ENCODE results near the gene TMOD1.
"Not testable (repeated sequence)": the region's sequence is repeated elsewhere in the genome, so short reads cannot be mapped to it uniquely, and the experiment has no call there.

TMOD1 gene

DNA sequence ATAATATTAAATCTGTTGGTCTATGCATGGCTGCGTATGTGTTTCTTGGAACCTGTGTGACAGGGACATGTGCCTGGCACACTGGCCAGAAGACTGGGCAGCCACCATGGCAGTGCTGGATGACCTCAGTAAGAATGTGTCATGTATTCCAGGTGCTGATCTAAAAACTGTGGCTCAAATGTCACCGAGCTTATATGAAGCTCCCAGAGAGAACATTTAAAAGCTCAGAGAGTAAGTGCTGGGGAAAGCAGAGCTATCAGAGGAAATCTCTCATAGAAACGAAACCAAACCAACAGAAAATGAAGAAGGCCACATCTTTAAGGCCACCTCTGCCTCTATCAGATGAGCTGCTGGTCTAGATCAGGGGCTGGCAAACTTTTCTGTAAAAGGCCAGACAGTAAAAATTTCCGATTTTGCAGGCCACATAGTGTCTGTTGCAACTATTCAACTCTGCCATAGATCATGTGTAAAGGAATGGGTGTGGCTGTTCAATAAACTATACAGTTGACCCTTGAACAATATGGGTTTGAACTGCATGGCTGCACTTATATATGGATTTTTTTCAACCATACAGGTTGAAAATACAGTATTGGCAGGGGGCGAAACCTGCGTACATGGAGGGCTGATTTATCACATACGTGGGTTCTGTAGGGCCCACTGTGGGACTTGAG is 99.9 kb downstream of the TMOD1 start:
- DNase-seq, result no peak

DNA sequence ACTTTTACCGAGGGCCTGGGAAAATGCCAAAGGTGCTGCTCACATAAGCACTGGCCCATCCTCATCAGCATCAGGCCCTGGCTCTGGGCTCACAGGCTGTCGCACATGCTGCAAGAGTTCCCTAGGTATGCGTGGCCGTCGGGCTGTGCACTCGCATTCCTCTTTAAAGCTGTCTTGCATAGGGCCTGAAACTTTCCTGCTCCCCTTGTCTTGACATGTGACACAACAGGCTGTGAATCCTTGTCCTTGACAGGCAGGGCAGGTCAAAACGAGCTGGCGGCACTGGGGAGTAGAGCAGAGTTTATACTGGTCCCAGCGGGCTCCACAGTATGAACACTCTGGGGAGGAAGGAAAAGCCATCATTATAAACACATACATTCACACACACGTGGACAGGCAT is 101.0 kb downstream of the TMOD1 start:
- DNase-seq, result no peak

DNA sequence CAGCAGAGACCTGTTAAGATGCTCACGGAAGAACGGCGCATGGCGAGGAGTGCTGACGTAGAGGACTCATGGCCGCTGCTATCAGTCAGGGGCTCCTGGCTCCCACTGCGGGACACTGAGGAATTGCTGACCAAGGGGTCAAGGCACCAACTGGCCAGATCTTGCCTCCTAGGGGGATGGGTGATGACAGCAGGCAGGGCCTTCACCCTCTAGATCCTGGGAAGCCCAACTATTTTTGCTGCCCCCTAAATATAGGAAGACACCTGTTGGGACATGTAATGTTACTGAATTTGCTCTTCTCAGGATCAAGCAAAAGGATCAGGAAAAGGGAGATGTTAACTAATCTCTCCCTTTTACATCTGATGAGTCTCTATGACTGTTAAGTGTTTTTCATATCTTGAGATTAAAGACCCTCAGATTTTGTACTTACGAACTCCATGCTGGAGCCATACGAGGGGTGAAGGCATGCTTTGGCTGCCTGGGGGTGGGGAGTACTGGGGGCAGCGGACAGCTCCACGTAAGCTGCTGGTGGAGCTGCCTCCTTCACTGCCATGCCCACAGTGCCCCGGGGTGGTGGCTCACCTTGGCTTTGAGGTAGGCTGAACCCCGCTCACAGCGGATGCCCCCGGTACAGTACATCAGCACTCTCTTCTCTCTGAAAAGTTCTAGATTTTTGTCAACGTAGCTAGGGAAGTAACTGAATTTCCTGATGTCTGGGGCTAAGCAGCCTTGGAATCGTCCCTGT is 103.6 kb downstream of the TMOD1 start:
- no peak for DNase-seq

DNA sequence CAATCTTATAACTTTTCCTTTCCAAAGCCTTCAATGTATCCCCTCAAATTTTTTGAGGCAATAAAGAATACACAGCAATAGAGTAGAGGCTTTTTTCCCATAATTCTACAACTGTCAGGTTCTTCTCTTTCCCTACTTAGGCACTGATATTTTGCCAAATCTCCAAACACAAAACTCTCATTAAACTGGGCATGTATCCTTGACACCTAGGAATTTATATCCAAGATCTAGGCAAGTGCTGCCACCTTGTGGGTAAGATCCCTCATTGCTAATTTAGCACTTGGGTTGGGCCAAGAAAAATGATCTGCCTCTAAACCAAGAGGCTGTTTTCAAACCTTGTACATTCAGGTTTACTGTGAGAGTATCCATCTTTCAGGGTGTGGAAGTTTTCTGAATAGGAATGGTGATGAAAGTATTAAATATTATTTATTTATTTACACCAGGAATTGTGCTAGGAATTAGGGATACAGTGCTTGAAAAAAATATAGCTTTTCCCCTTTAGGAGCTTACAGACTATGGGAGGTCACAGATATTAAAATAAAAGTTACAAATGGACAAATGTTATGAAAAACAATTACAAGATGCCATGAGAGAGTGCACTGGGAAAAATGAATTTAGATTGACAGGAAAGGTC is 114.1 kb downstream of the TMOD1 start:
- peak; percentile 63 for DNase-seq

DNA sequence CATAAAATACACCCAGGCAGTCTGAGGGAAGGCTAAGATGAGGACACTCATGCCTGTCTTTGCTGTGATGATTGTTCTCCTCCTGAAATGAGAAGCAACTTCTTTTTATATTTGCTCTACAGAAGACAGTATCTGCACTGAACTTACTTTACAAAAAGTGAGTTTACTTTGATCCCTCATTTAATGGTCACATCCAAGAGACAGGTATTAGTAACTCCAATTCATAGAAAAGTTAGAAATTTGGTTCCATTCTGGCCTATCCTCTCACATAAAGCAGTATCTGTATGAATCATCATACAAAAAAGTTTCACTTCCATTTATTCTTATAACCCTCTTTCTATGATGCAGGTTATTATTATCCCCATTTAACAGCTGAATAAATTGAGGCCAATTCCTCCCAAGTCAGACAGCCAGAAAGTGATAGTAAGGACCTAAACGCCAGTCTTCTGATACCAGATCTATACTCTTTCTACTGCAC is 116.5 kb downstream of the TMOD1 start:
- no peak for DNase-seq

DNA sequence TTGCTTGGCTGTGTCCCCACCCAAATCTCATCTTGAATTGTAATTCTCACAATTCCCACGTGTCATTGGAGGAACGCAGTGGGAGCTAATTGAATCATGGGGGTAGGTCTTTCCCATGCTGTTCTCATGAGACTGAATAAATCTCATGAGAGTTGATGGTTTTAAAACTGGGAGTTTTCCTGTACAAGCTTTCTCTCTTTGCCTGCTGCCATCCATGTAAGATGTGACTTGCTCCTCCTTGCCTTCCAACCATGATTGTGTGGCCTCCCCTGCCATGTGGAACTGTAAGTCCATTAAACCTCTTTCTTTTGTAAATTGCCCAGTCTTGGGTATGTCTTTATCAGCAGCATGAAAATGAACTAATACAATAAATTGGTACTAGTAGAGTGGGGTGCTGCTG is 118.6 kb downstream of the TMOD1 start:
- DNase-seq, result not testable (repeated sequence)

- not testable (repeated sequence) for DNase-seq
Measured at GRCh38 chr9:97622483-97622882, 121.0 kb downstream of the TMOD1 start.

DNA sequence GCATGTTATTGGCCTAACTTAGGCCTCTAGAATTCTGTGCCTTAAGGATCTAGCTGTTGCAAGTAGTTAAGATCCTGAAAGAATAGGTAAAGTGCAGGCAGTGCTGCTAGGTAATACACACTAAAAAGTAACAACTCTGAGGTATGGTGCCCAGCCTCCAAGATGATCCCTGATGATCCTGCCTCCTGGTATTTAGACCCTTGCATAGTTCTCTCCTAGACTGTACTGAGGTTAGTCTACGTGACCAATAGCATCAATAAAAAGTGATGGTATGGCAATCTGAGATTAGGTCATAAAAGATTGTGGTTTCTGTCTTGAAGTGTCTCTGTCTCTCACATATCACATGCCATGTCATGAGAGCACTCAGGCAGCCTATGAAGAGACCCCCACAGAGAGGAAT is 122.5 kb downstream of the TMOD1 start:
- no peak for DNase-seq

DNA sequence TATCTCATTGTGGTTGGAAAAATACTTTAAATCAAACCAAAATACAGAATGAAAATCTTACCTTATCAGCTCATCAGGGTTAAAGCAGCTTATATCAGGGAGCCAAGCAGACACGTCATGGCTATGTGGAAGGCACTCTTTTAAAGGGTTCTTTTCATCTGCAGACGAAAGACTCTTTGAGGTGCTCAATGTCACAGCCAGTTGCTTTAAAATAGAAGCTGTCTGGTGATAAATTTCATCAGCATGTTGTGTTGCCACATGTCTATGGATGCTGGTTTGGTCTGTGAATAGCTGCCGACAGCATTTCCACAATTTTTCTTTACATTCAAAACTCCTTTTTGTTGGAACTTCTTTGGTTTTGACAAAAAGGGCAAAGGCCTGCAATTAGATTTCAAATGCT is 124.2 kb downstream of the TMOD1 start:
- DNase-seq, result no peak

GRCh38 chr9:97627624-97628023 is 126.2 kb downstream of the TMOD1 start:
- DNase-seq, result peak; percentile 12

- DNase-seq, result no peak
Measured at GRCh38 chr9:97628668-97629067, 127.2 kb downstream of the TMOD1 start.

DNA sequence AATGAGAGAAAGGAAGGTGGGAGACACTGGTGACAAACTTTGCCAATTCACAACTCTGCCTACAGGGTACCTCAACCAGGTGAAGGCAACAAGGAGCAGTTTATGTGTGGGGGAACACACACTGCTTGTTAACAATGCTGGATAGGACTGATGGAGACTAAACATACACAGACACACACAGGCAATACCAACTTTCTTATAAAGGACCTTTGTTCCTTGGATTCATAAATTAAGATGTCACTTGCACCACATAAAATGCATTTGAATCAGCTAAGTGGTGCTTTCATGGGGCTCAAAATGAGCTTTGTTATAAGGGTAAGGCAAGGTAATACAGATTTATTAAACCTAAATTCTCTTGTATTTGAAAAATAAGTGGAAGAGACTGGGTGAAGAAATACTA is 127.7 kb downstream of the TMOD1 start:
- DNase-seq, result no peak

- no peak for DNase-seq
Measured at GRCh38 chr9:97630591-97630990, 129.1 kb downstream of the TMOD1 start.

DNA sequence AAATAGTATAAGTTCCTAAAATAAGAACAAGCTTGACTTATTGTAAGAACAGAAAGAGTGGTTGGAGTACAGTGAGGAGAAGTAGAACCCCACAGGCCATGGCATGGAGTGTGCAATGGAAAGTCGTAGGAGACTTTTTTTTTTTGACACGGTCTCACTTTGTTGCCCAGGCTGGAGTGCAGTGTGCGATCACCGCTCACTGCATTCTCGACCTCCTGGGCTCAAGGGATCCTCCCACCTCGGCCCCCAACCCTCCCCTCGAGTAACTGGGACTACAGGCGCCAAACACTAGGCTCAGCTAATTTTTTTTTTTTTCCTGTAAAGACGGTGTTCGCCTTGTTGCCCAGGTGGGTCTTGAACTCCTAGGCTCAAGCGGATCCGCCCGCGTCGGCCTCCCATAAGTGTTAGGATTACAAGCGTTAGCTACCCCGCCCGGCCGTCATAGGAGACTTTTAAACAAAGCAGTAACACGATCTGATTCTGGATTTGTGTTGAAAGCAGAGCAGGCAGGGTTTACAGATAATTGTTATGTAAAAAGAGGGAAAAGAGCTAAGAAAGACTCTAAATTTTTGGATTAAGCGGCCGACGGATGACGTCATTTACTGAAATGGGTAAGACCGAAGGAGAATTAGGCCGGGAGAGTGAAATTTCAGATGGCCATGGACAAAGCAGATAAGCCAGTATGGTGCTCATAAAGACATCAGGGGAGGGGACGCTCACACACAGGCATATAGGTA is 130.9 kb downstream of the TMOD1 start:
- no peak for DNase-seq

- peak; percentile 98 for DNase-seq
Measured at GRCh38 chr9:97632985-97633858, 131.8 kb downstream of the TMOD1 start, which contains the start of the genes NCBP1 and TSTD2. Gene NCBP1, plus strand, starts transcription at chr9:97633821. Its CDS starts 61 bp downstream, at chr9:97633882. Gene TSTD2, minus strand, starts transcription at chr9:97633368. Its CDS starts 5,806 bp downstream, at chr9:97627562.

- peak; percentile 10 for DNase-seq
Measured at GRCh38 chr9:97633859-97634490, 132.5 kb downstream of the TMOD1 start.

DNA sequence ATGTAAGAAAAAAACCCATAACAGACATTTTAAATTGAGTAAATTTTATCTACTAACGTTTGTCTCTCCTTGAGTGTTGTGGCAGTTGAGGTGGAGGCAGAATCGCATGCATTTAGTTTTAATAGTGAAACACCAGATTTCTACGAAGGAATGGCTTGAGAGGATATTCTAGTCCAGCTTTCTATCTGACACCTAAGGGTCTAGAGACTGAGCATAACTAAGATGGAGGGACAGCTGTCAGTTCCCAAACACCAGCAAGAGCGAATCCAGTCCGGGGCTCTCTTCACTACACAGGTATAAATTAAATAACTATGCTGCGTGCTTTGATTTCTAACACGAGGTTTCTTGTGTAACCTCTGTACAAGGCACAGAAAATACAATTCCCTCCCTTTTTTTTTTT is 133.6 kb downstream of the TMOD1 start:
- DNase-seq, result no peak

DNA sequence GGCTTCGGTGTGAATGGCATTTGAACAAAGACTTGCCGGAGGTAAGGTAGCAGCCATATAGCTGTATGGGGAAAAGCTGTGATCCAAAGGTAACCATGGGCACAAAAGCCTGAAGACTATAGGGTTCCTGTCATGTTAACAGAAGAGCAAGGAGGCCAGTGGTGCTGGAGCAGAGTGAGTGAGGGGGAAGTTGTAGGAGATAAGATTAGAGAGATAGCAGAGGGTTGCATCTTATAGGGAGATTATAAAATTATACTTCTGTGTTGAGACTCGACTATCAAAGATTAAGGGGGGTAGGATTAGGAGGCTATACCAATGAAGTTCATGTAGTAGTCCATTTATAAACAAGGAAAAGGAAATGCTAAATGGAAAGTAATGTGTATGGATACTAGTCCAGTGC is 135.4 kb downstream of the TMOD1 start:
- no peak for DNase-seq

DNA sequence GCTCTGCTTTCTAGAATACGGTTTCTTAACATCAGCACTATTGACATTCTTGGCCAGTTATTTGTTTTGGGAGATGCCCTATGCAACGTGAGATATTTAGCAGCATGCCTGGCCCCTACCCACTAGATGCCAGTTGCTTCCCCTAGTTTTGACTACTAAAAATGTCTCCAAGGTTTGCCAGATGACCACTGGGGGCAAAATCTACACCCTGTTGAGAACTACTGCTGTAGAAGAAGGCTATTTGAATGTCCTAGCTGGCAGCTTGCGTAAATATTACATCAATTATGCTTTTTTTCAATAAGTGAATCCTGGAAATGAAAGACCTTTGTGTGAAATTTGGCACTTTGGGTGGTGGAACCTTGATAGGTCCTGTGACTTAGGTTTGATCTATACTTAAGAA is 137.2 kb downstream of the TMOD1 start:
- DNase-seq, result no peak

- DNase-seq, result no peak
Measured at GRCh38 chr9:97640325-97640724, 138.9 kb downstream of the TMOD1 start.

GRCh38 chr9:97645720-97646119 is 144.3 kb downstream of the TMOD1 start:
- DNase-seq, result no peak

DNA sequence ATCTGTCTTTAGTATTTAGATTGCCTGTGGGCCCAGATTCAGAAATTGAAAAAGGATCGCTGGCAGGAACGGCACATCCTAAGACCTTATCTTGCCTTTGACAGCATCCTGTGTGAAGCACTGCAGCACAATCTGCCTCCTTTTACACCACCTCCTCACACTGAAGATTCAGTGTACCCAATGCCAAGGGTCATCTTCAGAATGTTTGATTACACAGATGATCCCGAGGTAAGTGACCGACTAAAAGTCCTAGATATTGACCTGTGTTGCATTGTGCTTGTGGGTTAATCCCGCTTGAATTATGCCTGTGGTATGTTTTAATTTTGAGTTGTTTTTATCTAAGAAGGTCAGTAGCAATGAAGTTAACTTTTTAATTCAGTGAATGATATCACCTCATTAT is 146.5 kb downstream of the TMOD1 start:
- DNase-seq, result no peak

Data from EL (cell line).